Panc1 (cell line): ENCODE measurements around the gene IGFN1. TPM values are rescaled to one million over a fixed set of nuclear protein-coding genes. Genes with fewer than 3 reads are reported as not detected.

Source experiments
- ATAC-seq: fragments of 200-7000 bp; cut with Tn5 transposase; 2 replicates; pipeline ENCODE4 v1.9.1; 2020; ENCODE audit warnings: mild to moderate bottlenecking, moderate library complexity
- BruUV-seq: library from RNA; stranded (reverse); fragments of 400-500 nt; replicated peaks from 2 replicates; lab custom pipeline; 2021; lab: Mats Ljungman, UMichigan
- CTCF ChIA-PET: fragments of 300-600 bp; sonication (Branson Sonifier 250); formaldehyde crosslinking; loops from one replicate; lab custom pipeline; 2022; ENCODE audit warnings: antibody characterized with exemption; lab: Charles Lee
- POLR2A ChIA-PET: fragments of 300-600 bp; sonication (Branson Sonifier 250); formaldehyde crosslinking; loops from one replicate; lab custom pipeline; 2022; ENCODE audit warnings: antibody characterized with exemption; lab: Charles Lee
- DNase-seq: peaks from one replicate; pipeline ENCODE4 v3.0.0-alpha.2; 2010; ENCODE audit warnings: low read depth, low spot score
- H3K27ac ChIP-seq: 2 replicates; pipeline ENCODE4 v1.5.1; 2011; ENCODE audit warnings: mild to moderate bottlenecking, low read length, inconsistent platforms
- H3K27me3 ChIP-seq: fragments of 200-500 bp; sonication (Bioruptor generic); 2 replicates; pipeline ENCODE4 v1.6.0; 2014; ENCODE audit warnings: low read length, inconsistent platforms; ENCODE audit not compliant: control insufficient read depth, insufficient read depth
- H3K36me3 ChIP-seq: fragments of 200-500 bp; sonication (Bioruptor generic); 2 replicates; pipeline ENCODE4 v1.5.1; 2014; ENCODE audit warnings: inconsistent platforms, mild to moderate bottlenecking, low read length, moderate library complexity; ENCODE audit not compliant: control insufficient read depth, insufficient read depth
- H3K4me1 ChIP-seq: 2 replicates; pipeline ENCODE4 v1.5.1; 2011; ENCODE audit warnings: inconsistent platforms, mild to moderate bottlenecking, low read length, moderate library complexity; ENCODE audit not compliant: control insufficient read depth, insufficient read depth
- H3K4me3 ChIP-seq, 2 experiments: 2 replicates each; pipeline ENCODE4 v1.5.1; 2011 to 2012; ENCODE audit warnings: low read depth in 2 of 2, low read length in 2 of 2, mild to moderate bottlenecking in 2 of 2, inconsistent platforms in 1 of 2, moderate library complexity in 1 of 2
- H3K9me3 ChIP-seq: fragments of 200-500 bp; sonication (Bioruptor generic); 2 replicates; pipeline ENCODE4 v1.5.1; 2014; ENCODE audit warnings: low read depth, mild to moderate bottlenecking, inconsistent platforms, low read length, moderate library complexity; ENCODE audit not compliant: control insufficient read depth, insufficient read depth
- CTCF ChIP-seq: fragments of 450-650 bp; IDR thresholded peaks from 2 replicates; pipeline ENCODE4 v1.5.1; 2017; ENCODE audit warnings: mild to moderate bottlenecking
- POLR2AphosphoS5 ChIP-seq: IDR thresholded peaks from 2 replicates; pipeline ENCODE4 v1.6.1; 2012; ENCODE audit warnings: mild to moderate bottlenecking, low read depth, low read length, moderate library complexity
- SIN3A ChIP-seq: IDR thresholded peaks from 2 replicates; pipeline ENCODE4 v1.6.1; 2012; ENCODE audit warnings: low read depth, mild to moderate bottlenecking, low read length, moderate library complexity, borderline replicate concordance; ENCODE audit not compliant: insufficient read depth
- TCF7L2 ChIP-seq: IDR thresholded peaks from 2 replicates; pipeline ENCODE4 v1.6.1; 2011; ENCODE audit warnings: mild to moderate bottlenecking, low read depth, low read length, inconsistent platforms
- in situ Hi-C: cut with HindIII; loops from 2 replicates; pipeline ENCODE4 v1.10.0; 2016; ENCODE audit warnings: low sequenced_read_pairs, low pct_unique_long_range_greater_than_20kb
- intact Hi-C: fragments of 100-400 bp; cut with micrococcal nuclease; formaldehyde crosslinking; loops from one replicate; pipeline ENCODE4 v1.10.0; 2022; ENCODE audit not compliant: unreplicated experiment
- total RNA-seq: library from RNA; stranded (reverse); gene quantifications from one replicate; pipeline ENCODE4 v1.2.1, GENCODE V29; 2021; ENCODE audit not compliant: unreplicated experiment
- TF ChIP-seq, protein P1 (sequence below), 2 experiments: IDR thresholded peaks; 2 replicates each; pipeline ENCODE4 v1.6.1; 2011 to 2012; ENCODE audit warnings: low read depth in 2 of 2, control low read depth in 1 of 2, low read length in 1 of 2, mild to moderate bottlenecking in 1 of 2, moderate library complexity in 1 of 2; ENCODE audit not compliant: insufficient read depth in 1 of 2

IGFN1 gene
- total RNA-seq, 1 experiment from 2014 or later: not detected

DNA sequence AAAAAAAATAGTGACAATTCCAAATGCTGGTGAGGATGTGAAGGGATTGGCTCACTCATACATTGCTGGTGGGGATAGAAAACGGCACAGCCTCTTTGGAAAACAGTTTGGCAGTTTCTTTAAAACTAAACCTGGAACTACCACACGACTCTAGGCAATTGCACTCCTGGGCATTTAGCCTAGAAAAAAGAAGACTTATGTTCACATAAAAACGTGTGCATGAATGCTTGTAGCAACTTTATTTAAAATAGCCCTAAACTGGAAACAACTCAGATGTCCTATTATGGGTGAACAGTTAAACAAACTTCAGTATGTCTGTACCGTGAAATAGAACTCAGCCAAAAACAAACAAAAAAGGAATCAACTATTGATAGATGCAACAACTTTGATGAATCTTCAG lies 26.9 kb upstream of the IGFN1 start:
- CTCF ChIA-PET: no interaction called here
- TF ChIP-seq SIN3A: no peak
- TF ChIP-seq TCF7L2: no peak
- TF ChIP-seq, protein P1, sequence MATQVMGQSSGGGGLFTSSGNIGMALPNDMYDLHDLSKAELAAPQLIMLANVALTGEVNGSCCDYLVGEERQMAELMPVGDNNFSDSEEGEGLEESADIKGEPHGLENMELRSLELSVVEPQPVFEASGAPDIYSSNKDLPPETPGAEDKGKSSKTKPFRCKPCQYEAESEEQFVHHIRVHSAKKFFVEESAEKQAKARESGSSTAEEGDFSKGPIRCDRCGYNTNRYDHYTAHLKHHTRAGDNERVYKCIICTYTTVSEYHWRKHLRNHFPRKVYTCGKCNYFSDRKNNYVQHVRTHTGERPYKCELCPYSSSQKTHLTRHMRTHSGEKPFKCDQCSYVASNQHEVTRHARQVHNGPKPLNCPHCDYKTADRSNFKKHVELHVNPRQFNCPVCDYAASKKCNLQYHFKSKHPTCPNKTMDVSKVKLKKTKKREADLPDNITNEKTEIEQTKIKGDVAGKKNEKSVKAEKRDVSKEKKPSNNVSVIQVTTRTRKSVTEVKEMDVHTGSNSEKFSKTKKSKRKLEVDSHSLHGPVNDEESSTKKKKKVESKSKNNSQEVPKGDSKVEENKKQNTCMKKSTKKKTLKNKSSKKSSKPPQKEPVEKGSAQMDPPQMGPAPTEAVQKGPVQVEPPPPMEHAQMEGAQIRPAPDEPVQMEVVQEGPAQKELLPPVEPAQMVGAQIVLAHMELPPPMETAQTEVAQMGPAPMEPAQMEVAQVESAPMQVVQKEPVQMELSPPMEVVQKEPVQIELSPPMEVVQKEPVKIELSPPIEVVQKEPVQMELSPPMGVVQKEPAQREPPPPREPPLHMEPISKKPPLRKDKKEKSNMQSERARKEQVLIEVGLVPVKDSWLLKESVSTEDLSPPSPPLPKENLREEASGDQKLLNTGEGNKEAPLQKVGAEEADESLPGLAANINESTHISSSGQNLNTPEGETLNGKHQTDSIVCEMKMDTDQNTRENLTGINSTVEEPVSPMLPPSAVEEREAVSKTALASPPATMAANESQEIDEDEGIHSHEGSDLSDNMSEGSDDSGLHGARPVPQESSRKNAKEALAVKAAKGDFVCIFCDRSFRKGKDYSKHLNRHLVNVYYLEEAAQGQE (IDR thresholded peaks at IDR 0.05; ENCODE audit: insufficient read depth in 1 of 2, low read depth in 2 of 2, low read length in 1 of 2): no peak
- TF ChIP-seq POLR2AphosphoS5: no peak
- no peak for TF ChIP-seq CTCF
- POLR2A ChIA-PET: interaction anchor here (0.6 kb wide), 1 partner anchor 782 kb away, joined by 8 read pairs; no protein-coding TSS in a partner anchor

GRCh38 chr1:201164645-201165044 lies 26.0 kb upstream of the IGFN1 start:
- Histone ChIP-seq H3K4me1 (peaks cover 5% of the 10 kb centered on the region; the same call in 1 of the 2 replicates), H3K4me3 (no peak overlapping the region), H3K27me3 (peaks cover 2% of the 10 kb centered on the region; the same call in 1 of the 2 replicates), H3K27ac (no peak overlapping the region), H3K9me3 (no peaks in the 10 kb centered on the region), H3K36me3 (no peaks in the 10 kb centered on the region)
- intact Hi-C loops: no loop called here
- DNase-seq: no peak
- ChIA-PET CTCF (no interaction called here), POLR2A (no interaction called here)
- no TSS peak for BruUV-seq
- in situ Hi-C loops: no loop called here
- no peak for ATAC-seq
- TF ChIP-seq CTCF (no peak), POLR2AphosphoS5 (no peak), TCF7L2 (no peak), SIN3A (no peak)
- TF ChIP-seq, protein P1 (IDR thresholded peaks at IDR 0.05; ENCODE audit: insufficient read depth in 1 of 2, low read depth in 2 of 2, low read length in 1 of 2): no peak

More for the DNA sequence above, 26.9 kb upstream of the IGFN1 start:
- DNase-seq (no peak), ATAC-seq (no peak)
- peaks cover 2% of the 10 kb centered on the region; the same call in 1 of the 2 replicates for H3K27me3 ChIP-seq
- in situ Hi-C loops (no loop called here), intact Hi-C loops (no loop called here)
- H3K9me3 ChIP-seq: no peaks in the 10 kb centered on the region
- no peak overlapping the region for H3K27ac ChIP-seq
- H3K4me3 ChIP-seq: no peak overlapping the region
- BruUV-seq: no TSS peak
- no peaks in the 10 kb centered on the region for H3K36me3 ChIP-seq
- peaks cover 5% of the 10 kb centered on the region; the same call in 1 of the 2 replicates for H3K4me1 ChIP-seq
